Testis (tissue), 3 donors: ENCODE results near the gene OR6S1. TPM values are rescaled to one million over a fixed set of nuclear protein-coding genes. Genes with fewer than 3 reads are reported as not detected.

ENCODE experiments used
- DNase-seq: peaks from one replicate; pipeline ENCODE4 v3.0.0-alpha.2; 2019
- H3K27ac ChIP-seq, 2 donors: fragments of 200-600 bp; sonication (generic); one replicate each; pipeline ENCODE4 v1.5.1; 2019
- H3K27me3 ChIP-seq: fragments of 200-600 bp; sonication (generic); one replicate; pipeline ENCODE4 v1.5.1; 2019
- H3K36me3 ChIP-seq: fragments of 200-600 bp; sonication (generic); one replicate; pipeline ENCODE4 v1.5.1; 2017; ENCODE audit warnings: low read depth; ENCODE audit errors: missing control alignments
- H3K4me1 ChIP-seq: fragments of 200-600 bp; sonication (generic); one replicate; pipeline ENCODE4 v1.5.1; 2019
- H3K4me3 ChIP-seq, 2 donors: fragments of 200-600 bp; sonication (generic); one replicate each; pipeline ENCODE4 v1.5.1; 2017 to 2019
- H3K9me3 ChIP-seq: fragments of 200-600 bp; sonication (generic); one replicate; pipeline ENCODE4 v1.5.1; 2017
- POLR2A ChIP-seq: fragments of 450-650 bp; IDR thresholded peaks from one replicate; pipeline ENCODE4 v1.6.1; 2017; ENCODE audit warnings: antibody characterized with exemption, mild to moderate bottlenecking, moderate library complexity
- WGBS, 2 donors: methylation state at CpG; one replicate each; pipeline ENCODE4 v1.1.5; 2018; 5-methylcytosine and 5-hydroxymethylcytosine counted together
- intact Hi-C: fragments of 100-400 bp; cut with DNase I; formaldehyde crosslinking; loops from one replicate; pipeline ENCODE4 v1.15.1; 2023; ENCODE audit warnings: low total_unique reads
- polyA plus RNA-seq: library from polyadenylated mRNA; stranded (reverse); fragments of 350-450 nt; fragmentation: Illumina TruSeq; extraction: RNeasy Lipid Tissue Mini Kit (QIAGEN cat#74804); gene quantifications from one replicate; pipeline ENCODE4 v1.2.3, GENCODE V29; 2014; ENCODE audit warnings: low read depth, low replicate concordance; ENCODE audit not compliant: insufficient read depth
- total RNA-seq, 2 donors: library from RNA; depleted of rRNA; stranded (reverse); fragments of >200 nt; gene quantifications; one replicate each; pipeline ENCODE4 v1.2.3, GENCODE V29; 2016
- TF ChIP-seq, protein P1 (sequence below), 3 experiments: fragments of 450-650 bp in 2 of 3; fragments of 200-600 bp in 1 of 3; sonication (generic) in 1 of 3; IDR thresholded peaks; one replicate each; pipeline ENCODE4 v1.5.1; 2016 to 2019; ENCODE audit warnings: antibody characterized with exemption in 3 of 3, mild to moderate bottlenecking in 2 of 3, moderate library complexity in 1 of 3

The OR6S1 gene
- total and polyA plus RNA-seq, 3 donors from 2014 or later, result 0.68 TPM; not detected in 2

DNA sequence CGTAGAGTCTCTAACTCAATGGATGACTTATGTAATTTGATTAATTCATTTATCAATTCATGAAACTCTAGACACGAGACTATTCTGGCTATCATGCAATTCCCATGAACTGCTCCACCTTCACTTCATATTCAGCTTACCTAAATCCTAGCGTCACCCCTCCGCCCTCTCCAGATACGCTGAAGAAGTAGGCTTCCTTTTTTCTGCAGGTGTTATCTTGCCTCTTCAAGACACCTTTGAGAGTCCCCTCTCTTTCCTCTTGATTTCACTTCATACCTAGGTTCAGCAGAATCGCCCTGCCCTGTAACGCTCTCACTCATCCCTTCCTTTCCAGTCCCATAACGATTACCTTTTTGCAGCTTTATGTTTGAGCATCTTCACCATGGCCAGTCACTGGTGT is 38.9 kb upstream of the OR6S1 start:
- H3K27ac ChIP-seq, result peak overlapping the region in 1 of 2 donors; percentile 100
- intact Hi-C loops, result loop anchor here (5.0 kb wide), 1 partner anchor 348 kb away; the partner anchor contains the start of gene CCNB1IP1

DNA sequence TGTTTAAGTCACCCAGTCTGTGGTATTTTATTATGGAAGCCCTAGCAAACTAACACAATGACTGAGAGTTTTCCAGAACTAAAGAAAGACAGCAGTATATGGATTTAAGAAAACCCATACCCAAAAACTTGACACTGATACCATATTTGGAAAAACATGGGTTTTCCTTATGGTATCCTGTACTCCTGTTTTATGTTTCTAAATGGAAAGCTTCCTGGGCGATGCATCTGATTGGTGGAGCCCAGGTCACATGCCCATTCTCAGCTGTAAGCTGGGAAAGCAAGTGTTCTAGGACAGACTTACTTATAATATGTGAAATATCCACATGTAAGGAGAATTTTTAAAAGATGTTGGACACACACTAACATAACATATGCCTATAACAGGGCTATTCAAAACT is 38.4 kb upstream of the OR6S1 start:
- no peak for TF ChIP-seq POLR2A
- TF ChIP-seq, protein P1, sequence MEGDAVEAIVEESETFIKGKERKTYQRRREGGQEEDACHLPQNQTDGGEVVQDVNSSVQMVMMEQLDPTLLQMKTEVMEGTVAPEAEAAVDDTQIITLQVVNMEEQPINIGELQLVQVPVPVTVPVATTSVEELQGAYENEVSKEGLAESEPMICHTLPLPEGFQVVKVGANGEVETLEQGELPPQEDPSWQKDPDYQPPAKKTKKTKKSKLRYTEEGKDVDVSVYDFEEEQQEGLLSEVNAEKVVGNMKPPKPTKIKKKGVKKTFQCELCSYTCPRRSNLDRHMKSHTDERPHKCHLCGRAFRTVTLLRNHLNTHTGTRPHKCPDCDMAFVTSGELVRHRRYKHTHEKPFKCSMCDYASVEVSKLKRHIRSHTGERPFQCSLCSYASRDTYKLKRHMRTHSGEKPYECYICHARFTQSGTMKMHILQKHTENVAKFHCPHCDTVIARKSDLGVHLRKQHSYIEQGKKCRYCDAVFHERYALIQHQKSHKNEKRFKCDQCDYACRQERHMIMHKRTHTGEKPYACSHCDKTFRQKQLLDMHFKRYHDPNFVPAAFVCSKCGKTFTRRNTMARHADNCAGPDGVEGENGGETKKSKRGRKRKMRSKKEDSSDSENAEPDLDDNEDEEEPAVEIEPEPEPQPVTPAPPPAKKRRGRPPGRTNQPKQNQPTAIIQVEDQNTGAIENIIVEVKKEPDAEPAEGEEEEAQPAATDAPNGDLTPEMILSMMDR (IDR thresholded peaks at IDR 0.05), result no peak
- WGBS, 2 donors, result 41 to 74% methylated on average over 1 of the region's 1 CpG
- DNase-seq, result peak; percentile 68
- intact Hi-C loops, result loop anchor here (5.0 kb wide), 1 partner anchor 348 kb away; the partner anchor contains the start of gene CCNB1IP1
- H3K27me3 ChIP-seq, result no peaks in the 10 kb centered on the region
- H3K9me3 ChIP-seq, result no peaks in the 10 kb centered on the region
- peaks cover 6% of the 10 kb centered on the region for H3K4me1 ChIP-seq
- H3K36me3 ChIP-seq, result no peaks in the 10 kb centered on the region
- no peak overlapping the region for H3K27ac ChIP-seq
- H3K4me3 ChIP-seq, result peak overlapping the region in 1 of 2 donors; percentile 9

More for the DNA sequence above, 38.9 kb upstream of the OR6S1 start:
- TF ChIP-seq POLR2A, result no peak
- TF ChIP-seq, protein P1 (IDR thresholded peaks at IDR 0.05), result no peak
- no peaks in the 10 kb centered on the region for H3K9me3 ChIP-seq
- H3K4me3 ChIP-seq, result peak overlapping the region in 1 of 2 donors; percentile 9
- no peaks in the 10 kb centered on the region for H3K36me3 ChIP-seq
- H3K27me3 ChIP-seq, result no peaks in the 10 kb centered on the region
- peaks cover 6% of the 10 kb centered on the region for H3K4me1 ChIP-seq
- 39 to 56% methylated on average over 8 of the region's 8 CpGs for WGBS, 2 donors
- DNase-seq, result no peak

- no peaks in the 10 kb centered on the region for H3K9me3 ChIP-seq
- no peaks in the 10 kb centered on the region for H3K36me3 ChIP-seq
- H3K27me3 ChIP-seq, result no peaks in the 10 kb centered on the region
- 89 to 94% methylated on average over 2 of the region's 2 CpGs for WGBS, 2 donors
- no peak for DNase-seq
- no peak overlapping the region for H3K4me3 ChIP-seq
- H3K27ac ChIP-seq, result no peak overlapping the region
- no peak for TF ChIP-seq POLR2A
- TF ChIP-seq, protein P1 (IDR thresholded peaks at IDR 0.05), result no peak
- intact Hi-C loops, result no loop called here
- peaks cover 6% of the 10 kb centered on the region for H3K4me1 ChIP-seq
These were observed 34.6 kb upstream of the OR6S1 start for GRCh38 chr14:20676072-20676471.

DNA sequence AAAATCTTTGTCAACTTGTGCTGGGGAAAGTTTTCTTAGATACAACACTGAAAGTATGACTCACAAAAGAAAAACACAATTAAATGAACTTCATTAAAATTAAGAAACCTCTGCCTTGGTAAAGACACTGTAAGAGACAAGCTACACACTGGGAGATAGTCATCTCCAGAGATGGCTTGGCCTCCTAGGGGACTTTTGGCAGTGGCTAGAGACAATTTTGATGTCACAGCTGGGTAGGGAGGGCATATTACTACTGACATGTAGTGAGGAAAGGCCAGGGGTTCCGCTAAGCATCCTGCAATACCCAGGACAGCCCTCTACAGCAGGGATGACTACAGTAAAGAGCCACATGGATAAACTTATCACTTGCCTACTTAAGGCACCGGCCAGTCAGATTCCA is 34.2 kb upstream of the OR6S1 start:
- no peak for DNase-seq
- no peaks in the 10 kb centered on the region for H3K9me3 ChIP-seq
- H3K4me1 ChIP-seq, result peaks cover 4% of the 10 kb centered on the region
- 83 to 93% methylated on average over 2 of the region's 2 CpGs for WGBS, 2 donors
- H3K27ac ChIP-seq, result no peak overlapping the region
- H3K36me3 ChIP-seq, result no peaks in the 10 kb centered on the region
- TF ChIP-seq POLR2A, result no peak
- TF ChIP-seq, protein P1 (IDR thresholded peaks at IDR 0.05), result no peak
- no peaks in the 10 kb centered on the region for H3K27me3 ChIP-seq
- H3K4me3 ChIP-seq, result no peak overlapping the region
- intact Hi-C loops, result no loop called here

GRCh38 chr14:20671597-20672283 is 30.2 kb upstream of the OR6S1 start:
- H3K27me3 ChIP-seq, result no peaks in the 10 kb centered on the region
- H3K36me3 ChIP-seq, result no peaks in the 10 kb centered on the region
- H3K9me3 ChIP-seq, result no peaks in the 10 kb centered on the region
- WGBS, 2 donors, result 73 to 76% methylated on average over 4 of the region's 4 CpGs
- no peaks in the 10 kb centered on the region for H3K4me1 ChIP-seq
- no peak overlapping the region for H3K27ac ChIP-seq
- no peak overlapping the region for H3K4me3 ChIP-seq
- intact Hi-C loops, result no loop called here
- TF ChIP-seq, protein P1 (IDR thresholded peaks at IDR 0.05), result no peak
- no peak for TF ChIP-seq POLR2A
- DNase-seq, result no peak
